CD4-positive, alpha-beta T cell treated with Interleukin-15 for 1 hour (primary cell): ENCODE results near the gene SIX6.
"Not testable (repeated sequence)": the region's sequence is repeated elsewhere in the genome, so short reads cannot be mapped to it uniquely, and the experiment has no call there.

Experiments
- DNase-seq: peaks from one replicate; pipeline ENCODE4 v3.0.0-alpha.2; 2020

Gene SIX6

DNA sequence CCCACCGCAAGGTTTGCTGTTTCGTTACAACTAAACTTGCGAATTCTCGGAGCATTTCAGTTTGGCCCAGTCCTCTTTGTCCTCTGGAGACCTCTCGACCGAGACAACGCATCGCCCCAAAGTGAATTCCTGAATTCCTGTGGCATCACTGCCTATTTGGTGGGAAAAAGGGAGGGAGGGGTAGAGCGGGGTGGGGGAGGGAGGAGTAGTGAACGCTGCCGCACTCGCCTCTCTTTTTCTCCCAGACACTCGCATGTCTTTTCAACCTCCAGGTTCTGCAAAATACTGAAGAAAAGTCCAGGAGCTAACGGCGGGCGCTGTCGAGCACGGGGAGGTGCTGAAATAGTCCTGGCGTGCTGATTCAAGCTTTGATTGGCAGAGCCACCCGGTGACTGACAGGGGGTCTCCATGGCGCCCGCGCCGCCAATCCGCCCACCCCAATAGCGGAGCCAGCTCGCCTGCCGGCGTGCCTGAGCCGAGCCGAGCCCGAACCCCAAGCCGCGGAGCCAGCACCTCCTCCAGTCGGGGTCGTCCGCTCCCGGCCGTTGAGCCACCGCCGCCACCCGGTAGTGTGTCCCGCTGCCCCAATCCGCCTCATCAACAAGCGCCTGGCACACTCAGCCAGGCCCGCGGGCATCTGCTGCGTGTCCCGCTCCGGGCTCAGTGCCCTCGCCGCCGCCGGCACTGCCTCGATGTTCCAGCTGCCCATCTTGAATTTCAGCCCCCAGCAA lies at the start of gene SIX6:
SIX6 (plus strand) TSS at position 440 of the 731 bp plus-strand sequence; CDS start at position 693, 253 bp downstream.
- DNase-seq = no peak

GRCh38 chr14:60480248-60480647 lies 28.7 kb upstream of the SIX6 start:
- not testable (repeated sequence) for DNase-seq

DNA sequence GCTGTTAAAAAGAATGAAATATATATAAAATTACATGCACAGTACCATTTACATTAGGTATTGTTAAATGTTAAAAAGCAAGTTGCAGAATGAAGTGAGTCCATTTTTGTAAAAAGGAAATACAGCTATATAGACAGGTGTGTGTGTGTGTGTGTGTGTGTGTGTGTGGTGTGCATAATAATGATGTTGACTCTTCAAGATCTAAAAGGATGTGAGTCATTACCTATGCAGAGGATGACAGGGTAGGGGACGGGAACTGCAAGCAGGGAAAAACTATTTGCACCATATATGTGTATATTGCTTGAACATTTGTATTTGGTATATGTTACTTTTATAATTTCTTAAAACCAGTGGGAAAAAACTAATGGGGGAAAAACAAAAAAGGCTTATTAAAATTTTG lies 26.2 kb upstream of the SIX6 start:
- no peak for DNase-seq

DNA sequence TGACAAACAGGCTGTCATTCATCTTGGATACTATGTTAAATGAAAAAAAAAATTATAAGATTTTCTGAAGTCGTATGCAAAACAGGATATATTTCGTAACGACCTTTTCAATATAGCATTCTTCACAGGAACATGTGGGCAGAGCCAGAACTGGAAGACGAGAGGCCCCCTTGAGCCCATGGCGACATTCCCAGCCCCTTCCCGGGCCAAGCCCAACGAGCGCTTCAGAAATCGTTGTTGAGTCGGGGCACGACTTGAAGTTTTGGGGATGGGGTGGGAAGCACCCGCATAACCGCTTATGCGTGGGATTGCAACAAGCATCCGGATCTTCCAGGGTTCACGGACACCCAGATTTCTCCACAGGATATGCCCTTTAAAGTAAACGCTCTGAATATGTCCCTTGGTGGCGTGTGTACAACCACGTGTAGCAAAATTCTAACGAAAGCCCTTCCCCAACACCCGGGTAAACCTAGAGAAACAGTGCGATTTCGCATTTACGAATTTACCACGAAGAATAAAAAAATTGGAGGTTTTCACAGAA lies 23.8 kb upstream of the SIX6 start:
- DNase-seq = no peak

GRCh38 chr14:60485598-60486251 lies 23.2 kb upstream of the SIX6 start, which contains the start of gene C14orf39:
Gene C14orf39, minus strand, starts transcription at chr14:60486063. Its CDS starts 985 bp downstream, at chr14:60485078.
- DNase-seq = no peak

GRCh38 chr14:60487211-60487610 lies 21.7 kb upstream of the SIX6 start:
- DNase-seq = no peak

GRCh38 chr14:60488175-60488574 lies 20.8 kb upstream of the SIX6 start:
- no peak for DNase-seq

DNA sequence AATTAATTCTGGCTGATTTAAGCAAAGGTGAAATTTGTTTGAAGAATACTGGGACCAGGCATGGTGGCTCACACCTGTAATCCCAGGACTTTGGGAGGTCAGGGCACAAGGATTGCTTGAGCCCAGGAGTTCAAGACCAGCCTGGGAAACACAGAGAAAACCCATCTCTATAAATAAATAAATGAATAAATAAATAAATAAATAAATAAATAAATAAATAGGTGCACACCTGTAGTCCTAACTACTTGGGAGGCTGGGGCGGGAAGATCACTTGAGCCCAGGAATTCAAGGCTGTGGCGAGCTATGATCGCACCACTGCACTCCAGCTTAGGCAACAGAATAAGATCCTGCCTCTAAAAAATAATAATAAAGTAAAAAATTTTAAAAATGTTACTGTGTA lies 18.7 kb upstream of the SIX6 start:
- DNase-seq = no peak

- no peak for DNase-seq
Measured at GRCh38 chr14:60495946-60496345, 13.0 kb upstream of the SIX6 start.

GRCh38 chr14:60502541-60502940 lies 6.4 kb upstream of the SIX6 start:
- no peak for DNase-seq

- no peak for DNase-seq
Measured at GRCh38 chr14:60505448-60505847, 3.5 kb upstream of the SIX6 start.

- DNase-seq = no peak
Measured at GRCh38 chr14:60506010-60506409, 2.9 kb upstream of the SIX6 start.

DNA sequence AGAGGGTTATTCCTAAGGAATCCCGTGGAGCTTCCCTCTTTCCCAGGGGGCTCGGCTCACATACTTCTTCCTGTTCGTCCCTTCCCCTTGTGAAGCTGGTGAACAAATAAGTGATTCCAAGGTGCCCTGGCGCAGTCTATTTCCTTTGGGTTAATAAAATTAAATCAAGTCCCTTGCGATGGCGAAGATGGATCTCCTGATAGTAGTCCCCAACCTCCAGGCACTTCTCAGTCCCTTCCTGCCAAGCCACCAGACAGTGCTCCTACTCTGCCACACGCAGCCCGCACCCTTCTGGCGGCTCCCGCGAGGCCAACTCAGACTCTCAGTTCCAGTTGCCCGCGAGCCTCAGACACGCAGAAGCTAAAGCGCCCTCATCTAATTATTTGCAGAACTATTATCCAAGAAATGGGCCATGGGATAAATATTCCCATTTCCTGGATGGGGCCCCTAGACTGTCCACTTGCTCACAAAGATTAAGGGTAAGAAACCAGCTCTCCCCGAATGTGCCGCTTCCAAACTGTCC lies 2.4 kb upstream of the SIX6 start:
- DNase-seq = no peak

- DNase-seq = no peak
Measured at GRCh38 chr14:60506985-60507829, 1.7 kb upstream of the SIX6 start.

DNA sequence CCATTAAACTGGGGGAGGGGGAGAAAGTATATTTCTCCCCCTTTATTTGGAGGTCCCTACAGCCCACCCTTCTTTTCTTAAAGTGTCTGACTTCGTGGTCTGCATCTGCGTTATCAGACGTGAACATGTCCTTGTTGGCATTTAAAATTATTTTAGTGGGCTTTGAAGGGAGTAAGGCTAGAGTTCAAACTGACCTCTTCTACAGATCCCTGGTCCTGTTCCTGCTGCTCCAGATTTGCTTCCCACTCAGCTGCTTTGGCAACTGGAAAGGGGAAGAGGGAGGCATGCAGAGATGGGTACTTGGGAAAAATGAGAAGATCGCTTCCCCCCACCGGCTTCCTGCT lies 611 bp upstream of the SIX6 start:
- no peak for DNase-seq

GRCh38 chr14:60509438-60510253 lies 700 bp downstream of the SIX6 start:
- no peak for DNase-seq

DNA sequence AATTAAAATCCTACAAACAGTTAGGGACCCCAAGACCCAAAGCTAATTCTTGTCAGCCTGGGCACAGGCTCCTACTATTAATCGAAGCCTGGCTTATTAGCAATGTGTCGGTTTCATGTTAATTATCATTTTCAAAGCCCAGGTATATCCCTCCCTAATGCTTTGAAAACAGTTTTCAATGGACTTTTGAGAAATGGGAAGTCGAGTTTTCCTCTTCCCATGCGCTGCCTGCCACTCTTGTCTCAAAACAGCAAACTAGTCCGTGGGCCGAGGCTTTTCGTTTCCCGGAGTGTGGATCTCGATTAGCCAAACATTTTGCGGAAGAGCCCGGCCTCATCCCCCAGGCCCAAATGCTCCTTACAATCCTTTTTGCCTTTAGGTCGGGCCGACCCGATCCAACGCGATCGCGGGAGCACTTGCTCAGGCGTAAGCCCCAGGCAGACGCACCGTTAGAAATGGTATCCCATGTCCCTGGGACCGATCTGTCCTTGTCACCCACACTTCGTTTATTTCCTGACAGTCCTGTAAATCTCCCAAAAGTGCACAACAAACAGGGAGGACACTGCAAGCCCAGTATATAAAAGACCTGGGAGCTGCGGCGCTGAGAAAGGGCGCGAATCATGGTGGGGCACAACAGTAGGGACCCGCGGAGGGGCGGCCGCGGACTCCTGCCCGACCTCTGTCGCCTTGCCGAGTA lies 1.5 kb downstream of the SIX6 start:
- no peak for DNase-seq

- no peak for DNase-seq
Measured at GRCh38 chr14:60510951-60511599, 2.1 kb downstream of the SIX6 start.

DNA sequence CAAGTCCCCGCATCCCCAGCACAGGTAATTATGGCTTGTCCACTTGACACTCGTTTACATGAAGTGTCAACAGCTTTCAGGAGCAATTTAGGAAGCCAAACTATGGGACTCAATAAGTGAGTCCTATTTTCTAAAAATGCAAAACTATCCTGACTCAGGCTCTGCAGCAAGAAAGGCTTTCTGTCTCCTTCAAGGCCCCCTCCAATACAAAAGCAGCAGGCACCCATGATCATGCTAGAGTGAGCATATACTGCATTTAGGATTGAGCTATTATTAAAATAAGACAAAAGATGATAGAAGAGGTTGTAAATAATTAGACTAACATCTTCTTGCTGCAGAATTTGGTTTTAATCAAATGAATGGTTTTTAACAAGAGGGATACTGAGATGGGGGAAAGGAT lies 3.2 kb downstream of the SIX6 start:
- DNase-seq = no peak

DNA sequence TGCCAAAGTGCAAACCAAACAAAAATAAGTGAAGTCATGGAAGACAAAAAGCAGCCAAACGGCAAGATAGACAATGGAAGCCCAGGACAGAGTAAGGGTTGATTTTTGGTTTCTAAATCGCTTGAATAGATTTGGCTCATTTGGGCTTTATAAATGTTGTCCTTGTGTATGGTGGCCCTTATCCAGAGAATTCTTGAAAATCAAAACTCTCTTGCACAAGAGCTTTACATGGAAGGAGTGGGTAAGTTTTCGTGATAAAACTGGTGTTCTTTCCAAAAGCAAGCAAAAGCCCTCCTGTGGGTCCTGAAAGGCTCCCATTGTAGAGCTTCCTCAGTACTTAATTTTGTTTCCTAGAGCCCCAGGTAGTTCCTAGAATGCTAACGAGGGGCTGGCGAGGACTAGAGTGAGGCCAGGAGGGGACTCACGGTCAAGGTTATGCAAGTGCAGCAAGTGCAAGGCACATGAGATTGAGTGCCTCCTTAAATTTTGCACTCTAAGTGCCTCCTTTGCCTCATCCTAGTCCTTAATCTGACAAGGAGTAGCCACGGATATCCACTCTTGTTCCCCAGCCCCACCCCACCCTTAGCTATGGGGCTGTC lies 4.1 kb downstream of the SIX6 start:
- no peak for DNase-seq

DNA sequence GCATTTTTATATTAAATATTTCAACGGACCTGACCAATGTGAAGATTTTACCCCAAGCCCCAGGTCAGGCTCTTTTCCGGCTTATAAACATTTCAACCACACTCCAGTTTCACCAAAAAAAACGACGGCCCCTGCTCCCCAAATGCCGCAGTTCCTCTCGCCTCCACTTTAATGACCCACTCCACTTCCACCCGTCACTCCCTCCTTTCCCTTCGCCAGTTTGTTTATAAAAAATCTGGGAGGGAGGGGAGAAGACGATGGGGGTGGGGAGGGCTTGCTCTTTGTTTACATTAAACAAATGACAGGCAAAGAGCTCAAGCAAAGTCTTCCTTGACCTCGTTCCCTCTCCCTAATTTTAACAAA lies 5.4 kb downstream of the SIX6 start:
- no peak for DNase-seq
